GM23248 (cell line): ENCODE results near the gene MAPK8IP2. TPM values are rescaled to one million over a fixed set of nuclear protein-coding genes. Genes with fewer than 3 reads are reported as not detected.
"Not testable (repeated sequence)": the region's sequence is repeated elsewhere in the genome, so short reads cannot be mapped to it uniquely, and the experiment has no call there.

Experiments used
- DNase-seq: peaks from one replicate; pipeline ENCODE4 v3.0.0-alpha.2; 2015
- H2AFZ ChIP-seq: fragments of 200-600 bp; sonication (generic); 2 replicates; pipeline ENCODE4 v1.6.1; 2016; ENCODE audit warnings: antibody characterized with exemption
- H3F3A ChIP-seq: fragments of 200-600 bp; sonication (generic); 2 replicates; pipeline ENCODE4 v1.6.1; 2016; ENCODE audit warnings: mild to moderate bottlenecking, antibody characterized with exemption, mixed run types; ENCODE audit not compliant: insufficient read depth
- H3K27ac ChIP-seq: fragments of 200-600 bp; sonication (generic); 2 replicates; pipeline ENCODE4 v1.5.1; 2016; ENCODE audit warnings: mild to moderate bottlenecking
- H3K27me3 ChIP-seq: fragments of 200-600 bp; sonication (generic); replicated peaks from 2 replicates; pipeline ENCODE4 v1.6.1; 2016; ENCODE audit warnings: mild to moderate bottlenecking; ENCODE audit not compliant: insufficient read depth
- H3K36me3 ChIP-seq: fragments of 200-600 bp; sonication (generic); 2 replicates; pipeline ENCODE4 v1.6.1; 2016; ENCODE audit warnings: low read depth, mild to moderate bottlenecking
- H3K4me1 ChIP-seq: fragments of 200-600 bp; sonication (generic); 2 replicates; pipeline ENCODE4 v1.6.1; 2016; ENCODE audit warnings: mild to moderate bottlenecking; ENCODE audit not compliant: insufficient read depth
- H3K4me2 ChIP-seq: fragments of 200-600 bp; sonication (generic); one replicate; pipeline ENCODE4 v1.6.1; 2016; ENCODE audit warnings: mild to moderate bottlenecking; ENCODE audit not compliant: unreplicated experiment
- H3K4me3 ChIP-seq: fragments of 200-600 bp; sonication (generic); 2 replicates; pipeline ENCODE4 v1.5.1; 2016; ENCODE audit warnings: mild to moderate bottlenecking
- H3K79me2 ChIP-seq: fragments of 200-600 bp; sonication (generic); 2 replicates; pipeline ENCODE4 v1.6.1; 2016; ENCODE audit warnings: mild to moderate bottlenecking; ENCODE audit not compliant: insufficient read depth
- H3K9ac ChIP-seq: fragments of 200-600 bp; sonication (generic); 2 replicates; pipeline ENCODE4 v1.6.1; 2016; ENCODE audit warnings: mild to moderate bottlenecking
- H3K9me2 ChIP-seq: fragments of 200-600 bp; sonication (generic); 2 replicates; pipeline ENCODE4 v1.6.1; 2016; ENCODE audit warnings: mixed run types, mild to moderate bottlenecking, moderate library complexity; ENCODE audit not compliant: insufficient read depth
- H3K9me3 ChIP-seq: fragments of 200-600 bp; sonication (generic); one replicate; pipeline ENCODE4 v1.6.1; 2017; ENCODE audit warnings: low read depth
- H4K20me1 ChIP-seq: fragments of 200-600 bp; sonication (generic); 2 replicates; pipeline ENCODE4 v1.6.0; 2016; ENCODE audit not compliant: insufficient read depth
- EZH2 ChIP-seq: fragments of 200-600 bp; sonication (generic); IDR thresholded peaks from 2 replicates; pipeline ENCODE4 v1.6.1; 2018; ENCODE audit warnings: antibody characterized with exemption, mild to moderate bottlenecking; ENCODE audit not compliant: insufficient read depth, poor library complexity, severe bottlenecking
- EZH2phosphoT487 ChIP-seq: fragments of 200-600 bp; sonication (generic); IDR thresholded peaks from 2 replicates; pipeline ENCODE4 v1.6.1; 2018; ENCODE audit warnings: antibody characterized with exemption, moderate library complexity, mild to moderate bottlenecking, low read depth; ENCODE audit not compliant: insufficient read depth
- WGBS, 2 experiments: methylation state at CpG; one replicate each; pipeline ENCODE4 v1.1.6; 2015 to 2017; ENCODE audit warnings: low lambda C conversion rate in 2 of 2, low coverage in 1 of 2; ENCODE audit errors: missing lambda C conversion rate in 2 of 2; 5-methylcytosine and 5-hydroxymethylcytosine counted together
- in situ Hi-C: fragments of 300-500 bp; cut with MboI; formaldehyde crosslinking; loops from 2 replicates; pipeline ENCODE4 v1.15.0; 2020
- polyA plus RNA-seq: library from polyadenylated mRNA; unstranded; fragments of >200 nt; fragmentation: Nextera tagmentation; extraction: Ambion mirVana; gene quantifications from 2 replicates; pipeline ENCODE4 v1.2.1, GENCODE V29; 2016
- total RNA-seq: library from RNA; depleted of rRNA; stranded (reverse); fragments of >200 nt; shearing (Covaris generic); gene quantifications from 2 replicates; pipeline ENCODE4 v1.2.3, GENCODE V29; 2014

MAPK8IP2 gene
- total and polyA plus RNA-seq, 2 experiments from 2014 or later: 0.06 TPM; not detected in 1

- no peak for TF ChIP-seq EZH2
- no peak for TF ChIP-seq EZH2phosphoT487
Observed at GRCh38 chr22:50612528-50613221, 12.1 kb downstream of the MAPK8IP2 start.

DNA sequence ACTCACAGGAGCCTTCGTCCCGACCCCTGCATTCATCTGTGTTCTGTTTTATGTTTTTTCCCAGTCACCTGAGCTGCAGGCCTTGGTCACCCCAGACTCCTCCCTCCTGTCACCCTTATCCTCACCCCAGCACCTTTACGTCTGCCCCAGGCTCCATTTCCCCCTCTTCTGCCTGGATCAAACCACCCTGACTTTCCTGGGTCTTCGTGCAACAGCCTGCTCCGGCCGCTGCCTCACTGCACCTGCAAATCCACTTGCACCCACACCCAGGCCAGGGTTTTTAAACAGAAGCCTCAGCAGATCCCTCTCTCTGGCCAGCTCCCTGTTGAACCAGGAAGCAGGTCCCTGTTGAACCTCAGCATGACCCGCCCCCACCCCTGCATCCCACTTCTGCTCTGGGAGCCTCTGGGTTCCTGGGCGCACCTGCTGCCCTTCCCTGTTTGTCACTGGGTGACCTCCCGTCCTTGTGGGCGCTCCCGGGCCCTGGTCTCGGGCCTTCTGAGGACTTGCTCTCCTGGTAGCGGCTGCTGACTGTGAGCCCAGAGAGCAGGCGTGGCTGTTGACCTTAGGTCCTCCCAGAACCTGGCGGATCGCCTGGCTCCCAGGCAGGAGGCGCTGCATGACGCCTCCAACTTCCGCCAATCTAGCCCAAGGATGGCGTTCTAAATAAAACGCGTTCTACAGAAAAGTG lies 12.8 kb downstream of the MAPK8IP2 start:
- no peaks in the 10 kb centered on the region for H3K27me3 ChIP-seq
- no peaks in the 10 kb centered on the region for H3F3A ChIP-seq
- TF ChIP-seq EZH2: no peak
- TF ChIP-seq EZH2phosphoT487: no peak
- H3K4me3 ChIP-seq: no peak overlapping the region
- H3K27ac ChIP-seq: no peak overlapping the region
- H4K20me1 ChIP-seq: no peaks in the 10 kb centered on the region
- H3K36me3 ChIP-seq: no peaks in the 10 kb centered on the region
- H3K79me2 ChIP-seq: no peaks in the 10 kb centered on the region
- WGBS, 2 experiments: 74% methylated on average over 22 of the region's 22 CpGs
- H3K9me3 ChIP-seq: no peaks in the 10 kb centered on the region
- no peak overlapping the region for H2AFZ ChIP-seq
- H3K9ac ChIP-seq: no peak overlapping the region
- H3K4me2 ChIP-seq: no peak overlapping the region
- no peaks in the 10 kb centered on the region for H3K4me1 ChIP-seq
- DNase-seq: no peak
- no peaks in the 10 kb centered on the region for H3K9me2 ChIP-seq
- in situ Hi-C loops: no loop called here

More at GRCh38 chr22:50612528-50613221, 12.1 kb downstream of the MAPK8IP2 start:
- no peak overlapping the region for H3K4me3 ChIP-seq
- H3K27me3 ChIP-seq: no peaks in the 10 kb centered on the region
- H3K9ac ChIP-seq: no peak overlapping the region
- H3K36me3 ChIP-seq: no peaks in the 10 kb centered on the region
- H2AFZ ChIP-seq: no peak overlapping the region
- H3K9me2 ChIP-seq: no peaks in the 10 kb centered on the region
- no peaks in the 10 kb centered on the region for H3K79me2 ChIP-seq
- H3K27ac ChIP-seq: no peak overlapping the region
- H4K20me1 ChIP-seq: no peaks in the 10 kb centered on the region
- no peaks in the 10 kb centered on the region for H3K4me1 ChIP-seq
- in situ Hi-C loops: no loop called here
- DNase-seq: no peak
- H3K4me2 ChIP-seq: no peak overlapping the region
- no peaks in the 10 kb centered on the region for H3K9me3 ChIP-seq
- 31 to 36% methylated on average over 20 to 31 of the region's 31 CpGs for WGBS, 2 experiments
- no peaks in the 10 kb centered on the region for H3F3A ChIP-seq

- H3K9me2 ChIP-seq, H3K4me2 ChIP-seq, H3K27ac ChIP-seq, H4K20me1 ChIP-seq, H3K4me1 ChIP-seq, in situ Hi-C loops, H3K4me3 ChIP-seq, H3K9me3 ChIP-seq, H3K9ac ChIP-seq, H2AFZ ChIP-seq, H3F3A ChIP-seq, DNase-seq, H3K27me3 ChIP-seq, H3K79me2 ChIP-seq, H3K36me3 ChIP-seq: not testable (repeated sequence)
- WGBS, 2 experiments: 66 to 73% methylated on average over 3 of the region's 3 CpGs
Observed at GRCh38 chr22:50614296-50614695, 13.7 kb downstream of the MAPK8IP2 start.

DNA sequence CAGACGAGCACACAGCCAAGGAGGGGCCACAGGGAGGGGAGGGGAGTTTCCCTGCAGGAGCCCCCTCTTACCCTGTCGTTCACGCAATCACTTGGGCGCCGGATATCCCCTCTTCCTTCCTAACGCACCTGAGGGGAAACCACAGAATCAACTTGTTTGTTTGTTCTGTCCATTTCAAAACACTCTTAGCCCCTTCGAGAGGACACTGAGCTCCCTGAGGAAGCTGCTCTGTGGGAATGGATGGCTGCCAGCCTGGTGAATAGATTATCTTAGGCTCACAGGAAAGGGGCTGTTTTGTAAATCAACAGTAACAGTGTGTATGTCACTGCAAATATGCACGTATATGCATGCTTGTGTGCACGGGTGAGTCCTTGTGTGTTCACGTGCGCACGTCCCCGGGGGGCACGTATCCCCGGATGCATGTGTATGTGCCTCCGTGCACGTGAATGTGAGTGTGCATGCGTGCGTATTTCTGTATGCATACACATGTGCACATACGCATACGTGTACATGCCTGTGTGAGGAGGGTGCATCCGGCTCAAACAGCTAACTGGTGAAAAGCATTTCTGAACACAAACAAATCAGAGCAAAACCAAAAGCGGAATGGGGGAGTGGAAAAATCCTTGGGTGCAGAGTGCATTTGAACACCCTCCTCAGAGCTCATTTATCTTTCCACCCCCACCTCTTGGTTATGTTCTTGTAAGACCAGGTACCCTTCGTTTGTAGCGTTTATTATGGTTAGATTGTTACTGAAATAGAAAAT lies 20.2 kb downstream of the MAPK8IP2 start:
- Histone ChIP-seq H3K4me1 (peaks cover 8% of the 10 kb centered on the region), H3K27me3 (no peaks in the 10 kb centered on the region), H4K20me1 (no peaks in the 10 kb centered on the region), H3K9ac (no peak overlapping the region), H3K4me2 (peak overlapping the region; percentile 89), H3K9me3 (no peaks in the 10 kb centered on the region), H2AFZ (no peak overlapping the region), H3K36me3 (no peaks in the 10 kb centered on the region), H3K9me2 (no peaks in the 10 kb centered on the region), H3K79me2 (no peaks in the 10 kb centered on the region), H3K4me3 (0 out of 2 replicates have a peak overlapping the region, but pooled peaks have one; percentile 0), H3K27ac (no peak overlapping the region), H3F3A (peaks cover 7% of the 10 kb centered on the region; the same call in 1 of the 2 replicates)
- in situ Hi-C loops: no loop called here
- peak; percentile 52 for DNase-seq
- TF ChIP-seq EZH2 (no peak), EZH2phosphoT487 (no peak)
- WGBS, 2 experiments: 15 to 25% methylated on average over 24 to 25 of the region's 25 CpGs
